ENCODE measurements around the gene PCDHB16.

PCDHB16 gene

GRCh38 chr5:141234109-141234667 lies 52.0 kb downstream of the PCDHB16 start:
- Histone ChIP-seq H3K27ac (no peak overlapping the region), H3K9me3 (replicated peaks in 1 of 11) (peaks cover 80 to 97% (median 89%) of the 10 kb centered on the region in 11 experiments), H3K27me3 (no peaks in the 10 kb centered on the region), H3K4me3 (no peak overlapping the region), H3K4me1 (no peaks in the 10 kb centered on the region), H3K9ac (no peak overlapping the region), H3K4me2 (no peak overlapping the region), H4K20me1 (no peaks in the 10 kb centered on the region), H3K36me3 (no peaks in the 10 kb centered on the region; a peak in 4 of 22 replicates)
- TF ChIP-seq Cebpa-rat (IDR thresholded peaks at IDR 0.05) = no peak

Data from BLaER1 treated with 17β-estradiol and CSF1 and Interleukin-3, amounts not matched to agents 10 nM and 100 nM (cell line).